Measurements from ENCODE around the gene ATP6V1E1.

GRCh38 chr22:17566776-17567175 lies 61.8 kb downstream of the ATP6V1E1 start:
- TF ChIP-seq, protein P1, sequence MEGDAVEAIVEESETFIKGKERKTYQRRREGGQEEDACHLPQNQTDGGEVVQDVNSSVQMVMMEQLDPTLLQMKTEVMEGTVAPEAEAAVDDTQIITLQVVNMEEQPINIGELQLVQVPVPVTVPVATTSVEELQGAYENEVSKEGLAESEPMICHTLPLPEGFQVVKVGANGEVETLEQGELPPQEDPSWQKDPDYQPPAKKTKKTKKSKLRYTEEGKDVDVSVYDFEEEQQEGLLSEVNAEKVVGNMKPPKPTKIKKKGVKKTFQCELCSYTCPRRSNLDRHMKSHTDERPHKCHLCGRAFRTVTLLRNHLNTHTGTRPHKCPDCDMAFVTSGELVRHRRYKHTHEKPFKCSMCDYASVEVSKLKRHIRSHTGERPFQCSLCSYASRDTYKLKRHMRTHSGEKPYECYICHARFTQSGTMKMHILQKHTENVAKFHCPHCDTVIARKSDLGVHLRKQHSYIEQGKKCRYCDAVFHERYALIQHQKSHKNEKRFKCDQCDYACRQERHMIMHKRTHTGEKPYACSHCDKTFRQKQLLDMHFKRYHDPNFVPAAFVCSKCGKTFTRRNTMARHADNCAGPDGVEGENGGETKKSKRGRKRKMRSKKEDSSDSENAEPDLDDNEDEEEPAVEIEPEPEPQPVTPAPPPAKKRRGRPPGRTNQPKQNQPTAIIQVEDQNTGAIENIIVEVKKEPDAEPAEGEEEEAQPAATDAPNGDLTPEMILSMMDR (IDR thresholded peaks at IDR 0.05), result no peak
- no peak for TF ChIP-seq HMGXB4 (CRISPR knock-in tag; IDR thresholded peaks at IDR 0.05)
- no peak for TF ChIP-seq E2F1 (CRISPR knock-in tag; IDR thresholded peaks at IDR 0.05)
- no peak for TF ChIP-seq NR3C1 (CRISPR knock-in tag; conservative IDR thresholded peaks at IDR 0.05; ENCODE audit: low read depth)
- TF ChIP-seq, protein P2, sequence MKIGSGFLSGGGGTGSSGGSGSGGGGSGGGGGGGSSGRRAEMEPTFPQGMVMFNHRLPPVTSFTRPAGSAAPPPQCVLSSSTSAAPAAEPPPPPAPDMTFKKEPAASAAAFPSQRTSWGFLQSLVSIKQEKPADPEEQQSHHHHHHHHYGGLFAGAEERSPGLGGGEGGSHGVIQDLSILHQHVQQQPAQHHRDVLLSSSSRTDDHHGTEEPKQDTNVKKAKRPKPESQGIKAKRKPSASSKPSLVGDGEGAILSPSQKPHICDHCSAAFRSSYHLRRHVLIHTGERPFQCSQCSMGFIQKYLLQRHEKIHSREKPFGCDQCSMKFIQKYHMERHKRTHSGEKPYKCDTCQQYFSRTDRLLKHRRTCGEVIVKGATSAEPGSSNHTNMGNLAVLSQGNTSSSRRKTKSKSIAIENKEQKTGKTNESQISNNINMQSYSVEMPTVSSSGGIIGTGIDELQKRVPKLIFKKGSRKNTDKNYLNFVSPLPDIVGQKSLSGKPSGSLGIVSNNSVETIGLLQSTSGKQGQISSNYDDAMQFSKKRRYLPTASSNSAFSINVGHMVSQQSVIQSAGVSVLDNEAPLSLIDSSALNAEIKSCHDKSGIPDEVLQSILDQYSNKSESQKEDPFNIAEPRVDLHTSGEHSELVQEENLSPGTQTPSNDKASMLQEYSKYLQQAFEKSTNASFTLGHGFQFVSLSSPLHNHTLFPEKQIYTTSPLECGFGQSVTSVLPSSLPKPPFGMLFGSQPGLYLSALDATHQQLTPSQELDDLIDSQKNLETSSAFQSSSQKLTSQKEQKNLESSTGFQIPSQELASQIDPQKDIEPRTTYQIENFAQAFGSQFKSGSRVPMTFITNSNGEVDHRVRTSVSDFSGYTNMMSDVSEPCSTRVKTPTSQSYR (CRISPR knock-in tag; IDR thresholded peaks at IDR 0.05), result no peak
